CMK (cell line): ENCODE data around the gene OR4N5.
"Not testable (repeated sequence)": the region's sequence is repeated elsewhere in the genome, so short reads cannot be mapped to it uniquely, and the experiment has no call there.

Source experiments
- DNase-seq: peaks from one replicate; pipeline ENCODE4 v3.0.0-alpha.2; 2010; ENCODE audit warnings: low read depth

OR4N5 gene, protein sequence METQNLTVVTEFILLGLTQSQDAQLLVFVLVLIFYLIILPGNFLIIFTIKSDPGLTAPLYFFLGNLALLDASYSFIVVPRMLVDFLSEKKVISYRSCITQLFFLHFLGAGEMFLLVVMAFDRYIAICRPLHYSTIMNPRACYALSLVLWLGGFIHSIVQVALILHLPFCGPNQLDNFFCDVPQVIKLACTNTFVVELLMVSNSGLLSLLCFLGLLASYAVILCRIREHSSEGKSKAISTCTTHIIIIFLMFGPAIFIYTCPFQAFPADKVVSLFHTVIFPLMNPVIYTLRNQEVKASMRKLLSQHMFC

DNA sequence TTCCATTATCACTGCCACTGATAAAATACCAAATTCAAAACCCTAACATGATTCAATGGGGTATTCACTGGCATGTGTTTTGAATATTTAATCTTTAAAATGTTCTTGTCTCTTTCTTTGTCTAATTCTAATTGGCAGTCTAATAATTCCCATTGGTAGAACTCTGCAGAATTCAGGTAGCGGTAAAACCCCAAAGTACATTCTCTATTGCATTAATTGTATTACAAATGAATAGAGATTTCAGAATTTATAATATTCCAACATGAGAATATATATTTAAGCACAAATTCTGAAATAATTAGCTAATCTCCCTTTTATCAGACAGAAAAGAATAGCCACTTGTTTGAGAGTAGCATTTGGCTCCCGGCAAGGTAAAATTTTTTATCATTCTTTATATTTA lies at the start of gene OR4N5:
OR4N5 (plus strand) TSS at position 301 of the 400 bp plus-strand sequence. CDS start 4,916 bp downstream, outside the sequence.
- no peak for DNase-seq

DNA sequence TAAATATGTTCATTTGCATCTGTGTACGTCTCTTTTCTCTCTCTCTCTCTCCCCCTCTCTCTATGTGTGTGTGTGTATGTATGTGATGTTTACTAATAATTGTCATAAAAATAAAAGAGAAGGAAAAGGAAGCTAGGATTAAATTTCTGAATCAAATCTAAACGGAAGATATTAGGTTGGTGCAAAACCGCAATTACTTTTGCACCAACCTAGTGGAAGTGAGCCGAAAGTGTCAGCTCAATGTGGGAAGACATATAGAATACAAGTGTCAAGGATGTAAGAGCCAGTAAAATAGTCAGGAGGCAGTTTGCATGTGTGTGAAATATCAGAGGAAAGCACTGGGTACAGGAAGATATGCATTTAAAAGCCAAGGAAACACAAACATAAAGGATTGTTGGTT lies 46.6 kb upstream of the OR4N5 start:
- no peak for DNase-seq

DNA sequence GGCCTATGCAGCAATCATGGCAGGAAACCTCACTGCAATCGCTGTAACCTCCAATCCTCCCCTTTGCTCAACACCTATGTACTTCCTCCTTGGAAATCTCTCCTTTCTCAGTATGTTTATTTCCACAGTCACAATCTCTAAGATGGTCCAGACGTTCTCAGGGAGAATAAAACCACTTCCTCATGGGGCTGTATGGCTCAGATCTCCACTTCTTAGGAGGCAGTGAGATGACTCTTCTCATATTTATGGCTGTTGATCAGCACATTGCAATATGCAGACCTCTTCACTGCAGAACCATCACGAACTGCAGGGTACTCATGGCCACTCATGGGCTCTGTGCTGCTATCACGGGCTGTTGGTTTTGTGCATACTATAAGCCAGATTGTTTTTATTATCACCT lies 45.2 kb upstream of the OR4N5 start:
- no peak for DNase-seq

DNA sequence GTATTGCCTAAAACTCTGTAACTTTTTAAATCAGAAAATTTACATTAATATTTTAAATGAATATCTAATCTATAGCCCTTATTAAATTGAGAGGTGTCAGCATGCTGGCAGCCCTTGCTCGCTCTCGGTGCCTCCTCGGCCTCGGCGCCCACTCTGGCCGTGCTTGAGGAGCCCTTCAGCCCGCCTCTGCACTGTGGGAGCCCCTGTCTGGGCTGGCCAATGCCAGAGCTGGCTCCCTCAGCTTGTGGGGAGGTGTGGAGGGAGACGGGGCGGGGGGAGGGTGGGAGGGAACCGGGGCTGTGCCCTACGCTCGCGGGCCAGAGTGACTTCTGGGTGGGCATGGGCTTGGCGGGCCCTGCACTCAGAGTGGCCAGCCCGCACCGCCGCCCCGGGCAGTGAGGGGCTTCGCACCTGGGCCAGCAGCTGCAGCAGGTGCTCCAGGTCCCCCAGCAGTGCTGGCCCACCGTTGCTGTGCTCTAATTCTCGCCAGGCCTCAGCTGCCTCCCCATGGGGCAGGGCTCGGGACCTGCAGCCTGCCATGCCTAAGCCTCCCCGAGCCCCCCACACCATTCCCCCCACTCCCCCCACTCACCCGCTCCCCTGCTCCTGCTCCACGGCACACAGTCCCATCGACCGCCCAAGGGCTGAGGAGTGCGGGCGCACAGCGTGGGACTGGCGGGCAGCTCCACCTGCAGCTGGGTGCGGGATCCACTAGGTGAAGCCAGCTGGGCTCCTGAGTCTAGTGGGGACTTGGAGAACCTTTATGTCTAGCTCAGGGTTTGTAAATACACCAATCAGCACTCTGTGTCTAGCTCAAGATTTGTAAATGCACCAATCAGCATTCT lies 39.5 kb upstream of the OR4N5 start:
- not testable (repeated sequence) for DNase-seq

DNA sequence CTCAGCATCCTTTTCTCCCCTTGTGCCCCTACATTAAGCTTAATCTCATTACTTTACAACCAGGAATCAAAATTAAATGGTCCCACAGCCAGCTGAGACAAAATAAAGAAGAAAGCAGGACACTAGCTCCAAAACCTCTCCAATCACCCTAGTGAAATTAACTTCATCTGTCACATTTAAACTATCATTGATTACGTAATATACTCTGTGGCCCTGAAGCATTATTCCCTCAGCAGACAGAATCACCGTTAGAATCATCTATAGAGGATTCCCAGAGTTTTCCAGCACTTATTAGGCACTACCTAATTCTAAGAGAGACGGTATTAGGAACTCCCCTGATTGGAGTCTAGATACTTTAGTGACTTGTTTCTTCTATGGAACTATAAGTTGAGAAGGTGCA lies 28.2 kb upstream of the OR4N5 start, which contains the start of gene OR4K17:
OR4K17 (plus strand) TSS at position 302 of the 400 bp plus-strand sequence. CDS start 6,761 bp downstream, outside the sequence.
- no peak for DNase-seq

DNA sequence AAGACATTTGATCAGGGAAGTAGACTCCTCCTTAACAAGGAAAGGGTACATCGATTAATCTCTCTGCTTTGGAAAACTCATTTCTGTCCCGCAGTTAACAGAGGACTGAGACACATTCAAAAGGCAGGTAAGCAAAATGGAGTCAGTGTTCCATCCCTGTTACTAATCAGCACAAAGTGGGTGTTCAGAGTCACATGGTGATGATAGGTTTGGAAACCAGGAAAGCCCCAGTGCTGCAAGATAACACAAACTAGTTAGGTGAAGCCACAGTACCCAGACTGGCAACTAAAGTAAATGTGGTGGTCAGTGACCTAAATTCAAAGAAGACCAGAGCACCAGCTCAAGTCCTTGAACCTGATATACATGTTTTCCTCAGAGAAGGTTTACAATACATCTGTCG lies 26.3 kb upstream of the OR4N5 start:
- DNase-seq, result no peak

DNA sequence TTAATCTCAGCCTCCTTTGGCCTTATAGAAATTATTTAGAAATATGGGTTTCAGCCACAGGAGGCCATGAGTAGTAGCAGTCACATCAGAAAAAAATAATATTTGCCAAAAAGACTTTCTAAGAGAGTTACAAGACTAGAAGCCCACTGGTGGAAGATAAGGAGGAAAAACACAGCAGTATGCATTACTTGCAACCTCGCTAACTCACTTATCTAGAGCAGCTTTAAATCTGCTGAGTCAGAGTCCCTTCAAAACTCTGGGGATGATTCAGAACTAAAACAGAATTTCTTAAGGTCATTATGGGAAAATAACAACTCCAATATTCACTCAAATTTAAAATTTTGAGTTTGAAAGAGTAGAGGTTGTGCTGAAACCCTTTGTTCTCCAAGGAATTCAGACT lies 21.9 kb upstream of the OR4N5 start:
- no peak for DNase-seq

DNA sequence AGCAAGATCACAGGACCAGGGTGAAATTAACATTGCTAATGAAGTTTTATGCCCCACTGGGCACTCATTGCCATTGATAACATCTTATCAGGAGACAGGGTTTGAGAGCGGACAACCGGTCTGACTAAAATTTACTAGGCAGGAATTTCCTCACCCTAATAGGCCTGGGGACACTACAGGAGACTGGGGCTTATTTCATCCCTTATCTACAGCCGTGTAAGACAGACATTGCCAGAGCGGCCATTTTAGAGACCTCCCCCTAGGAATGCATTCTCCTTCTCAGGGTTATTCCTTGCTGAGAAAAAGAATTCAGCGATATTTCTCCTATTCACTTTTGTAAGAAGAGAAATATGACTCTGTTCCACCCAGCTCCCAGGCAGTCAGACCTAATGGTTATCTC lies 19.8 kb upstream of the OR4N5 start:
- no peak for DNase-seq

DNA sequence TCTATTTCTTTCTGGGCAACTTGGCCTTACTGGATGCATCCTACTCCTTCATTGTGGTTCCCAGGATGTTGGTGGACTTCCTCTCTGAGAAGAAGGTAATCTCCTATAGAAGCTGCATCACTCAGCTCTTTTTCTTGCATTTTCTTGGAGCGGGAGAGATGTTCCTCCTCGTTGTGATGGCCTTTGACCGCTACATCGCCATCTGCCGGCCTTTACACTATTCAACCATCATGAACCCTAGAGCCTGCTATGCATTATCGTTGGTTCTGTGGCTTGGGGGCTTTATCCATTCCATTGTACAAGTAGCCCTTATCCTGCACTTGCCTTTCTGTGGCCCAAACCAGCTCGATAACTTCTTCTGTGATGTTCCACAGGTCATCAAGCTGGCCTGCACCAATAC lies 5.3 kb downstream of the OR4N5 start:
- no peak for DNase-seq

DNA sequence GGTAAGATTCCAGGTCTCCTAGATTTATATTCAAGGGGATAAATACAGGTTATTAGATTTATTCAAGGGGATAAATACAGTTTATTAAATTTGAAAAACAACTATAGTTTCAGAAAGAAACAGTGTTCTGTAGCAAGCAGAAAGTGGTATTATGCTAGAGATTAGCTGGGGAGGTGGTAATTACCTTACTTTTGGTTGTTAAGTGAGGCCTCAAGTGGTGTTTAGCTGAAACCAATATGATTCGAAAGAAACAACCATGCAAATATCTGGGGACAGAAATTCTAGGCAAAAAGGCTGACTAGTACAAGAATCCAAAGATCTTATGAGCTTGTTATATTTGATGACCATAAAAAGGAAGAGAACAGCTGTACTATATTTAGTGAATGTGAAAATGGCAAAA lies 6.2 kb downstream of the OR4N5 start:
- DNase-seq, result no peak

DNA sequence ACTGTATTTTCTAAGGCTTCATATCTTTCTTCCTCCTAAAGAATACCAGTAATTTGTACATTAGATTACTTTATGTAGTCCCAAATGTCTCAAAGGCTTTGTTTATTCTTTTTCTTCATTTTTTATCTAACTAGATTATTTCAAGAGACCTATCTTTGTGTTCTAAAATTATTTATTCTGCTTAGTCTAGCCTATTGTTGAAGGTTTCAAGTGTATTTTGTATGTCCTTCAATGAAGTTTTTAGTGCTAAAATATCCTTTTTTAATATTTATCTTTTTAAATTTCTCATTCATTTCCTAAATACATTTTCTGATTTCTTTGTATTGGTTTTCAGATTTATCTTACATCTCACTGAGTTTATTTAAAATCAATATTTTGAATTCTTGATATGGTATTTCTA lies 25.8 kb downstream of the OR4N5 start:
- DNase-seq, result no peak

DNA sequence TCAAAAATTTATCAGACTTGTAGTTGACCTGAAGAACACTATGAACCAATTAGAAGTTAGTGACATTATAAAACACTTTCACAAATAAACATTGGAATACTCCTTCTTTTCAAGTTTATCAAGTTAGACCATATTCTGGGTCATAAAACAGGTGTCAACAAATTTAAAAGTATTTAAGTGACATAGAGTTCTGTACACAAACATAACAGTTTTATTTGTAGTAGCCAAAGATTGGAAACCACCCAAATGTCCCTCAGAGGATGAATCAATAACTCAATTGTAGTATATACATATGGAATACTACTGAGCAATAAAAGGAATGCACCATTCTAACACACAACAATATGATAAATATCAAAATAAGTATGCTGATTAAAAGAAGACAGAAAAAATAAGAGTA lies 28.5 kb downstream of the OR4N5 start:
- no peak for DNase-seq

DNA sequence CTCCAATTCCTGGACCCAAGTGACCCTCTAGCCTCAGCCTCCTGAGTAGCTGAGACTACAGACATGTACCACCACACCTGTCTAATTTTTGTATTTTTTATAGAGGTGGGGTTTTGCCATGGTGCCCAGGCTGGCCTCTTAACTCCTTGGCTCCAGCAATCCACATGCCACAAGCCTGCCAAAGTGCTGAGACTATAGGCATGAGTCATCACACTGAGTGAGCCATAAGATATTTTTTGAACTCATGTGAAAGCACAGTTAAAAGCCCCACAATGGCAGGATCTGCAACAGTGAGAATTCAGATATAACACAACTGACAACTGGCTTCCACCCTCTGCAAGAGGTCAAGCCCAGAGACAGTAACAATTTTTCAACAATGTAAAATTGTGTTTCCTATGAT lies 31.2 kb downstream of the OR4N5 start:
- DNase-seq, result not testable (repeated sequence)

DNA sequence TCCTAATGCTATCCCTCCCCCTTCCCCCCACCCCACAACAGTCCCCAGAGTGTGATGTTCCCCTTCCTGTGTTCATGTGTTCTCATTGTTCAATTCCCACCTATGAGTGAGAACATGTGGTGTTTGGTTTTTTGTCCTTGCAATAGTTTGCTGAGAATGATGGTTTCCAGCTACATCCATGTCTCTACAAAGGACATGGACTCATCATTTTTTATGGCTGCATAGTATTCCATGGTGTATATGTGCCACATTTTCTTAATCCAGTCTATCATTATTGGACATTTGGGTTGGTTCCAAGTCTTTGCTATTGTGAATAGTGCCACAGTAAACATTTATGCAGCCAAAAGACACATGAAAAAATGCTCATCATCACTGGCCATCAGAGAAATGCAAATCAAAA lies 35.6 kb downstream of the OR4N5 start:
- not testable (repeated sequence) for DNase-seq

DNA sequence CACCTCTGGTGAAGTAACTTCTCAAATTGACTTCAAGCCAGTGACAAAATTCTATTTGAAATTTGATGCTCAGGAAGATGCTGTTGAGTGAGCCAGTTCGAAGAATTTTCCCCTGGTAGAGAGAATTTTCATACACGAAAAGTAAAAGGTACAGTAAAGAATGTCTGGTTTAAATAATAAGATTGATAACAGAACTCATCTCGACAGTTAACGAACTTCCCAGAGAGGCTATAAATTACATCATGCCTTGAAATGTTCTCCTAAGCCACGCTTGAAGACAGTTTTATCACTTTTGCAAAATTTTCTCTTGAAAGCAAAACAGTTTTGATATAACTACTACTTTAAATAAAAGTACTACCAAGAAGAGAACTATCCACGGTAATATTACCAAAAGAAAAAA lies 37.7 kb downstream of the OR4N5 start:
- DNase-seq, result no peak

DNA sequence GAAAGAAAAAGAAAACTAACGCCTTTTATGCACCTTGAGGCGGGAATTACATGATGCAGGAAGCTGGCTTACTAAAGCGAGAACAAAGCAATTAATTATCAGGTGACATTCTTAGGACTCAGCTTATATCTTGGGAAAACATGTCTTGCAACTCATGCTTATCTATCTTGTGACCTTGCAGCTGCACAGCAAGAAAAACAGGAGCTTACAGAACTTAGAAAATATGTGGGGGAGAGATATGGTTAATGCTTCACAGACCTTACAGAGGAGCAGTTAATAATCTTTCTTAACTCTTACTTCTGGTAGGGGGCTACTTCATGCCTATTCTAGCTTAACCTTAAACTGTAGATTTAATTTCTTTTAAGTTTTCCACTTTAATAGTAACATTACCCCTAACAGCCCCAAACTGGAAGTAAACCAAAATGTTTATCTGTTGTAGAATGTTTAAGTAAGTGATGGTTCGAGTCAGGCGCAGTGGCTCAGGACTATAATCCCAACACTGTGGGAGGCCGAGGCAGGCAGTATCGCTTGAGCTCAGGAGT lies 38.9 kb downstream of the OR4N5 start:
- DNase-seq, result peak; percentile 50

DNA sequence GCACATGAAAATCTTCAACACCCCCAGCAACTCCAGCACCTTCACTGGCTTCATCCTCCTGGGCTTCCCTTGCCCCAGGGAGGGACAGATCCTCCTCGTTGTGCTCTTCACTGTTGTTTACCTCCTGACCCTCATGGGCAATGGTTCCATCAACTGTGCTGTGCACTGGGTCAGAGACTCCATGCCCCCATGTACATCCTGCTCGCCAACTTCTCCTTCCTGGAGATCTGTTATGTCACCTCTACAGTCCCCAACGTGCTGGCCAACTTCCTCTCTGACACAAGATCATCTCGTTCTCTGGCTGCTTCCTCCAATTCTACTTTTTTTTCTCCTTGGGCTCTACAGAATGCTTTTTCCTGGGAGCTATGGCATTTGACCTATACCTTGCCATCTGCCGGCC lies 40.6 kb downstream of the OR4N5 start:
- no peak for DNase-seq

DNA sequence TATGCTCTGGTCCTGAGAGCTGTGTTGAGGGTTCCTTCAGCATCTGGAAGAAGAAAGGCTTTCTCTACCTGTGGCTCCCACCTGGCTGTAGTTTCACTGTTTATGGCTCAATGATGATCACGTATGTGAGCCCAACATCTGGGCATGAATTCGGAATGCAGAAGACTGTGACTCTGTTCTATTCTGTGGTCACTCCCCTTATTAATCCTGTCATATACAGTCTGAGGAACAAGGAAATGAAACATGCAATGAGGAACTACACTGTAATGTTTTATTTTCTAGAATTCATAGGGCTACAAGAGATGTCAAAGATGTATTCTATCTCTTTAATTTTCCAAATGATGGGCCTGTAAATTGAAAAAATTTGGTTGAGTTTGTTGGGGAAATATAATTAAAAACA lies 41.3 kb downstream of the OR4N5 start:
- DNase-seq, result no peak

DNA sequence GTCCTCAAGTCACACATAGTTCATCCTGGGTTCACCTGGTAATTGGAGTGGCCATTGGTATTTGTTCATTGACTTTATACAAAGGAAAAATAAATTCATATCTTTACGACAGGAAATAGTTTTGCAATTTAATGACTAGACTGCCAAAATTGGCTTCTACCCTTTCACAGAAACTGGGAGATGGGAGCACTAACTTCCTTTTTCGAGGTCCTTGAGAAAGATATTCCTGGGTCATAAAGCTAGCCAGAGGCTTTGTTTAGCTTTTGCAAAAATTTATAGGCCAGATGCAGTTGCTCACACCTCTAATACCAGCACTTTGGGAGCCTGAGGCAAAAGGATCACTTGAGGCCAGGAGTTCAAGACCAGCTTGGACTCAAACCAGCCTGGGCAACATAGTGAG lies 41.9 kb downstream of the OR4N5 start:
- no peak for DNase-seq

DNA sequence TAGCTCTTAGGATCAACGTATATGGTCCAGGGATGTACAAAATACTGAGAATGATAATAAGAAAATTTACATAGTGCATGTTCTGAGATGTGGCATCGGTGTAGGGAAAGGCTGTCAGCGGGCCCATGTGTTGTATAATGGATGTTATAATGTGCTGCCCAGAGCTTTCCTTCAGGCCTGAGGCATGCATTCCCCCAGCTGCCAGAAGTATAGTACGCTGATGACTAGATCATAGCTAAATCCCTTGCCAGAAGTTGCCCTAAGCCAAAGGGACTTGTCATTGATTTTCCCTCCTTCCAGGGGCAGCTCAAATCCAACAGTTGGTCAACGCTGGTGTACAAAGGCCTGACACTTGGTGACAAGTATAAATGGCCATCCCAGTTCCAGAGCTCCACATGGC lies 45.6 kb downstream of the OR4N5 start:
- DNase-seq, result no peak

DNA sequence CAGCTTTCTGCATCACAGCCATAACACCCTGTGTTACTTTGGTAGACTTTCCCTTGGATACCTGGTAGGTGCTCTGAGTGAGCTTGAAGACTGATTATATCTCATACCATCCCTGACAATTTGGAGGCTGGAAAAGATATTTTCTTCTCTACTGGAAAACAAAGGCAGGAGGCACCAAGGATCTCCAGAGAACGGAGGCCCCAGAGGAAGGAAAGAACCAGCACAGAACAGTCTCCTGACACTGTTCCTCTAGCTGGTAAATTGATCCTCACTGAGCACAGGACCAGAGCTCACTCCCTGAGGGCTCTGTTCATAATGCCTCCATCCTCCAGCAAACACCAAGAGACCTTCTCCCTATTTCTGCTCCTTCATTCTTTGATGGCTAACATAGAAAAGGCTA lies 52.0 kb downstream of the OR4N5 start, which contains the start of gene OR11G2:
OR11G2 (plus strand) TSS at position 301 of the 400 bp plus-strand sequence. CDS start 6,542 bp downstream, outside the sequence.
- DNase-seq, result no peak

DNA sequence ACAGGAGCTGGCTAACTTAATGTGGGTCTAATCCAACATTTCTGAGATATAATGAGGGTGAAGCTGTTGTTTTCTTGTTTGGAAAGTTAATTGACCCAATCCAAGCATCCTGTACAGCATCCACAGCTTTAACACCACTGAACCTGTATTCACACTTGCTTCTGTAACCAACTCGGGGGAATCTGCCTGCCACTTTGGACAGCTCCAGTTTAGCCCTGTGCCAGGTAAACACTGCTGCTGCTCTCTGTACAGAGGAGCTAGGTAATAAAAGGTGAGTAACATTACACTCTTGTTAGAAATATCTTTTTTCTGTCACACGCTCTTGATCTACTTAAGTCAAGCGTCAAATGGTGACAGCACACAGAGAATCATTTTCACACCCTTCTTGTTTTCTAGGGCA lies 52.8 kb downstream of the OR4N5 start:
- no peak for DNase-seq

DNA sequence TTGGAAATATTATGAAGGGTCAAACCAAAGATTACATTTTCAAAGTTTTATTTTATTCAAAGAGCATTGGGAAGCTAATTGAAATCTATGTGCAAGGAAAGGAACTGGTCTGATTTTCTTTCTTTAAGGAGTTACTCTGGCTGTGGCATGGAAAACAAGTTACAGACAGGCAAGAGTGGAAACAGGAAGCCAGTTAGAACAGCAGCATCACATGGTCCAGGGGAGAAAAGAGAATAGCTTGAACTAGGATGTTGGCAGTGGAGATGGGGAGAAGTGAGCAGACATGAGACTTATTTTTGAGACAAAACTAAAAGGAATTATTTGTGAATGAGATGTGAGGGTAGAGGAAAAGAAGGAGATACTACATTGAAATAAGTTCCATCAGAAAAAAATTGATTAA lies 55.5 kb downstream of the OR4N5 start:
- no peak for DNase-seq
